MCF 10A (cell line): ENCODE results near the gene RPTOR. TPM values are rescaled to one million over a fixed set of nuclear protein-coding genes. Genes with fewer than 3 reads are reported as not detected.
A peak's percentile ranks its signal among the peaks of the same experiment; 100 is the strongest.

Experiments
- BruUV-seq: library from RNA; stranded (reverse); fragments of 400-500 nt; replicated peaks from 2 replicates; lab custom pipeline; 2021; lab: Mats Ljungman, UMichigan
- CTCF ChIA-PET: fragments of 300-600 bp; sonication (Branson Sonifier 250); formaldehyde crosslinking; extraction: SDS; loops from one replicate; lab custom pipeline; 2021; ENCODE audit warnings: antibody characterized with exemption, inconsistent platforms; lab: Yijun Ruan, JAX
- POLR2A ChIA-PET: fragments of 300-600, 350-650 bp; sonication (Branson Sonifier 250); formaldehyde crosslinking; extraction: SDS; loops from one replicate; lab custom pipeline; 2020; ENCODE audit warnings: antibody characterized with exemption, inconsistent platforms; lab: Yijun Ruan, JAX
- DNase-seq: peaks from one replicate; pipeline ENCODE4 v3.0.0-alpha.2; 2018; ENCODE audit not compliant: unreplicated experiment
- H3K27ac Mint-ChIP-seq: one replicate; pipeline ENCODE4 v1.8.0; 2022; ENCODE audit warnings: mild to moderate bottlenecking, low read depth, mixed read lengths; ENCODE audit not compliant: unreplicated experiment
- H3K27me3 Mint-ChIP-seq: one replicate; pipeline ENCODE4 v1.8.0; 2022; ENCODE audit warnings: mixed read lengths; ENCODE audit not compliant: insufficient read depth, unreplicated experiment
- H3K36me3 Mint-ChIP-seq: one replicate; pipeline ENCODE4 v1.8.0; 2022; ENCODE audit warnings: mild to moderate bottlenecking, moderate library complexity, mixed read lengths; ENCODE audit not compliant: insufficient read depth, unreplicated experiment
- H3K4me1 Mint-ChIP-seq: one replicate; pipeline ENCODE4 v1.8.0; 2022; ENCODE audit warnings: mixed read lengths; ENCODE audit not compliant: insufficient read depth, unreplicated experiment
- H3K4me3 Mint-ChIP-seq: one replicate; pipeline ENCODE4 v1.8.0; 2022; ENCODE audit warnings: mild to moderate bottlenecking, moderate library complexity, mixed read lengths; ENCODE audit not compliant: unreplicated experiment
- H3K9me3 Mint-ChIP-seq: one replicate; pipeline ENCODE4 v1.8.0; 2022; ENCODE audit warnings: mixed read lengths; ENCODE audit not compliant: unreplicated experiment
- CTCF ChIP-seq: fragments of 200-600 bp; IDR thresholded peaks from one replicate; pipeline ENCODE4 v1.8.0; 2022; ENCODE audit warnings: antibody characterized with exemption, mild to moderate bottlenecking; ENCODE audit not compliant: unreplicated experiment
- intact Hi-C: fragments of 100-400 bp; cut with micrococcal nuclease; formaldehyde crosslinking; loops from 2 replicates; pipeline ENCODE4 v1.14.1; 2022
- total RNA-seq: library from RNA; stranded (reverse); gene quantifications from 2 replicates; pipeline ENCODE4 v1.2.3, GENCODE V29; 2022

The RPTOR gene
- total RNA-seq, 1 experiment from 2014 or later = 41.3 TPM

GRCh38 chr17:80605326-80606066, 60.9 kb downstream of the RPTOR start:
- peaks cover 5% of the 10 kb centered on the region for H3K36me3 Mint-ChIP-seq
- no peak for TF ChIP-seq CTCF
- H3K27me3 Mint-ChIP-seq = no peaks in the 10 kb centered on the region
- BruUV-seq = no TSS peak
- H3K4me1 Mint-ChIP-seq = peaks cover 29% of the 10 kb centered on the region
- H3K4me3 Mint-ChIP-seq = peak overlapping the region; percentile 47
- H3K27ac Mint-ChIP-seq = peak overlapping the region; percentile 8
- H3K9me3 Mint-ChIP-seq = no peaks in the 10 kb centered on the region
- POLR2A ChIA-PET = interaction anchor here (0.6 to 2.9 kb wide), 17 partner anchors 9 to 295 kb away, joined by 3 to 17 read pairs (median 3); no protein-coding TSS in a partner anchor
- intact Hi-C loops = loop anchor here (10.0 kb wide), 1 partner anchor 159 kb away; no protein-coding TSS in a partner anchor
- peak; percentile 92 for DNase-seq
- CTCF ChIA-PET = interaction anchor here (0.6 to 1.4 kb wide), 6 partner anchors 14 to 132 kb away, joined by 3 to 6 read pairs (median 3); no protein-coding TSS in a partner anchor

DNA sequence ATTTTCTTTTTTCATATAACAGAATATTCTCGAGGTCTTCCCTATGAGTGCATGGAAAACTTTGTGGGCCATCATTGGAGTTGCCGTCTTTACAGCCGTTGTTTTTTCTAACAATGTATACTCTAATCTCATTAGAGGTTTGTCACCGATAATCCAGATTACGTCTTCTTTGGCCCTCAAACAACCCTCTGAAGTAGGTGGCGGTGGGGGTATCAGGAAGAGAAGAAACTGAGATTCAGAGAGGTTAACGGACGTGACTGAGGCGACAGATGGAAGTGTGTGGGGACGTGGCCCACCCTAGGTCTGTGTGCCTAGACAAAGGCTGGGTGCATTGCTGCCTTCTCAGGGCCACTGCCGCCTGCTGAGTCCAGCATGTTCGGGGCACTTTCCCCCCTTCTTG, 63.7 kb downstream of the RPTOR start:
- TF ChIP-seq CTCF = no peak
- ChIA-PET POLR2A (no interaction called here), CTCF (no interaction called here)
- Mint-ChIP-seq H3K27me3 (no peaks in the 10 kb centered on the region), H3K9me3 (no peaks in the 10 kb centered on the region), H3K4me3 (no peak overlapping the region), H3K4me1 (peaks cover 30% of the 10 kb centered on the region), H3K27ac (no peak overlapping the region), H3K36me3 (peaks cover 5% of the 10 kb centered on the region)
- no peak for DNase-seq
- BruUV-seq = no TSS peak
- intact Hi-C loops = loop anchor here (10.0 kb wide), 1 partner anchor 156 kb away; no protein-coding TSS in a partner anchor

- ChIA-PET CTCF (interaction anchor here (0.7 kb wide), 1 partner anchor 252 kb away, joined by 3 read pairs; no protein-coding TSS in a partner anchor), POLR2A (no interaction called here)
- H3K4me1 Mint-ChIP-seq = peaks cover 31% of the 10 kb centered on the region
- no peaks in the 10 kb centered on the region for H3K27me3 Mint-ChIP-seq
- intact Hi-C loops = loop anchor here (10.0 kb wide), 1 partner anchor 155 kb away; no protein-coding TSS in a partner anchor
- no peak overlapping the region for H3K4me3 Mint-ChIP-seq
- no peak overlapping the region for H3K27ac Mint-ChIP-seq
- H3K9me3 Mint-ChIP-seq = no peaks in the 10 kb centered on the region
- TF ChIP-seq CTCF = no peak
- DNase-seq = no peak
- H3K36me3 Mint-ChIP-seq = peaks cover 5% of the 10 kb centered on the region
- BruUV-seq = no TSS peak
Observed at GRCh38 chr17:80609757-80610156, 65.1 kb downstream of the RPTOR start.

GRCh38 chr17:80611816-80612215, 67.2 kb downstream of the RPTOR start:
- H3K27ac Mint-ChIP-seq = no peak overlapping the region
- intact Hi-C loops = no loop called here
- no peak for DNase-seq
- H3K36me3 Mint-ChIP-seq = peaks cover 12% of the 10 kb centered on the region
- ChIA-PET POLR2A (interaction anchor here (1.4 kb wide), 1 partner anchor 15 kb away, joined by 3 read pairs; no protein-coding TSS in a partner anchor), CTCF (interaction anchor here (0.6 kb wide), 1 partner anchor 15 kb away, joined by 3 read pairs; no protein-coding TSS in a partner anchor)
- TF ChIP-seq CTCF = no peak
- BruUV-seq = no TSS peak
- no peak overlapping the region for H3K4me3 Mint-ChIP-seq
- no peaks in the 10 kb centered on the region for H3K27me3 Mint-ChIP-seq
- H3K9me3 Mint-ChIP-seq = no peaks in the 10 kb centered on the region
- peaks cover 19% of the 10 kb centered on the region for H3K4me1 Mint-ChIP-seq
